ENCODE data around the gene SUGCT. TPM values are rescaled to one million over a fixed set of nuclear protein-coding genes. Genes with fewer than 3 reads are reported as not detected.

The SUGCT gene
- total and polyA plus RNA-seq, 2 experiments from 2014 or later = 21.4 to 57.8 TPM

DNA sequence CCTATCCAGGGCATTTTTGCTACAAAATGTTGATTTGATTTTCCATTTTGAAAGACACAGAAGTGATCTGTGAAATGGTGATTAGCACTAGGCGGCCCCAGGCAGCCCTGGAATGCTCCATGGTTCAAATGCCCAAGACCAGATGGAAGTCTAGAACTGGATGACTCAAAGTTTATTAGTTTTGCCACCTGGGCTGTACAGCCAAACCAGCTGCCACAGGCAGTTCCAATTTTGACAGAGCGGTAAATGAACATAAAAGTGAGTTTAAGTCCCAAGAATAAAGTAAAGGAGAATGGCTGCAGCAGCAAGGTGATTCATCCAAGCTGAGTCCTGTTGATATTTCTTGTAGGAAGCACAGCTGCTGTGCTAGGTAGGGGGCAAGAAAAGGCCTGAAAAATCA lies 180.5 kb downstream of the SUGCT start:
- H3K9me3 ChIP-seq (ENCODE audit: low read depth) = no peaks in the 10 kb centered on the region
- no peaks in the 10 kb centered on the region for H3K27me3 ChIP-seq
- no peak for DNase-seq (ENCODE audit: low read depth in 1 of 2, low spot score in 1 of 2)
- no peaks in the 10 kb centered on the region for H3K4me1 ChIP-seq (ENCODE audit: low read depth)
- TF ChIP-seq, protein P1, sequence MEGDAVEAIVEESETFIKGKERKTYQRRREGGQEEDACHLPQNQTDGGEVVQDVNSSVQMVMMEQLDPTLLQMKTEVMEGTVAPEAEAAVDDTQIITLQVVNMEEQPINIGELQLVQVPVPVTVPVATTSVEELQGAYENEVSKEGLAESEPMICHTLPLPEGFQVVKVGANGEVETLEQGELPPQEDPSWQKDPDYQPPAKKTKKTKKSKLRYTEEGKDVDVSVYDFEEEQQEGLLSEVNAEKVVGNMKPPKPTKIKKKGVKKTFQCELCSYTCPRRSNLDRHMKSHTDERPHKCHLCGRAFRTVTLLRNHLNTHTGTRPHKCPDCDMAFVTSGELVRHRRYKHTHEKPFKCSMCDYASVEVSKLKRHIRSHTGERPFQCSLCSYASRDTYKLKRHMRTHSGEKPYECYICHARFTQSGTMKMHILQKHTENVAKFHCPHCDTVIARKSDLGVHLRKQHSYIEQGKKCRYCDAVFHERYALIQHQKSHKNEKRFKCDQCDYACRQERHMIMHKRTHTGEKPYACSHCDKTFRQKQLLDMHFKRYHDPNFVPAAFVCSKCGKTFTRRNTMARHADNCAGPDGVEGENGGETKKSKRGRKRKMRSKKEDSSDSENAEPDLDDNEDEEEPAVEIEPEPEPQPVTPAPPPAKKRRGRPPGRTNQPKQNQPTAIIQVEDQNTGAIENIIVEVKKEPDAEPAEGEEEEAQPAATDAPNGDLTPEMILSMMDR (IDR thresholded peaks at IDR 0.05; ENCODE audit: low read depth, low read length) = no peak
- H3K36me3 ChIP-seq = no peaks in the 10 kb centered on the region
- no peak overlapping the region for H3K27ac ChIP-seq
- no peak overlapping the region for H3K4me3 ChIP-seq

DNA sequence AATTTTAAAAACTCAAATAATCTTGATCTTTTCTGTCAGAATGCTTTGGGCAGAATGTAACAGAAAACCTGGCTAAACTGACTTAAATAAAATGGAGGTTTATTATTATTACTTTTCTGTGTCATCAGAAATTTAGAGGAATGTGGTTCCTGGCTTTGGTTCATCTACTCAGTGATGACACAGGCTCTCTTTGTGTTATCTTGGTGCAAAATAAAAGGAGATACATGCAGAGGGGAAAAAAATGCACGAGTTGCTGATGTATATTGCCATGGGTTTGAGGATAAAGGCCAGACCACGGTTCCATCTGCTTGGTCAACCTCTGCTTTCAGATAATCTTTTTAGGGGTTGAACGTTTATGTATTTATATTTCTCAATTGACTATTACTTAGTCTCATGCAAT lies 181.4 kb downstream of the SUGCT start:
- Histone ChIP-seq H3K36me3 (no peaks in the 10 kb centered on the region), H3K4me3 (no peak overlapping the region), H3K4me1 (ENCODE audit: low read depth) (no peaks in the 10 kb centered on the region), H3K27ac (no peak overlapping the region), H3K9me3 (ENCODE audit: low read depth) (no peaks in the 10 kb centered on the region), H3K27me3 (no peaks in the 10 kb centered on the region)
- no peak for DNase-seq (ENCODE audit: low read depth in 1 of 2, low spot score in 1 of 2)
- TF ChIP-seq, protein P1 (IDR thresholded peaks at IDR 0.05; ENCODE audit: low read depth, low read length) = no peak

- Histone ChIP-seq H3K36me3 (no peaks in the 10 kb centered on the region), H3K4me1 (ENCODE audit: low read depth) (peaks cover 1% of the 10 kb centered on the region), H3K27me3 (no peaks in the 10 kb centered on the region), H3K4me3 (no peak overlapping the region), H3K9me3 (ENCODE audit: low read depth) (no peaks in the 10 kb centered on the region), H3K27ac (no peak overlapping the region)
- TF ChIP-seq, protein P1 (IDR thresholded peaks at IDR 0.05; ENCODE audit: low read depth, low read length) = no peak
- no peak for DNase-seq (ENCODE audit: low read depth in 1 of 2, low spot score in 1 of 2)
Observed at GRCh38 chr7:40324914-40325313, 190.1 kb downstream of the SUGCT start.

- no peak overlapping the region for H3K4me3 ChIP-seq
- TF ChIP-seq, protein P1 (IDR thresholded peaks at IDR 0.05; ENCODE audit: low read depth, low read length) = no peak
- peaks cover 15% of the 10 kb centered on the region for H3K4me1 ChIP-seq (ENCODE audit: low read depth)
- no peak for DNase-seq (ENCODE audit: low read depth in 1 of 2, low spot score in 1 of 2)
- H3K9me3 ChIP-seq (ENCODE audit: low read depth) = no peaks in the 10 kb centered on the region
- no peaks in the 10 kb centered on the region for H3K27me3 ChIP-seq
- no peak overlapping the region for H3K27ac ChIP-seq
- no peaks in the 10 kb centered on the region for H3K36me3 ChIP-seq
Observed at GRCh38 chr7:40327113-40327512, 192.3 kb downstream of the SUGCT start.

GRCh38 chr7:40327873-40328272 lies 193.1 kb downstream of the SUGCT start:
- no peak for DNase-seq (ENCODE audit: low read depth in 1 of 2, low spot score in 1 of 2)
- no peaks in the 10 kb centered on the region for H3K27me3 ChIP-seq
- peaks cover 15% of the 10 kb centered on the region for H3K4me1 ChIP-seq (ENCODE audit: low read depth)
- H3K9me3 ChIP-seq (ENCODE audit: low read depth) = no peaks in the 10 kb centered on the region
- H3K4me3 ChIP-seq = no peak overlapping the region
- TF ChIP-seq, protein P1 (IDR thresholded peaks at IDR 0.05; ENCODE audit: low read depth, low read length) = no peak
- no peaks in the 10 kb centered on the region for H3K36me3 ChIP-seq
- H3K27ac ChIP-seq = no peak overlapping the region

Data from cardiac muscle cell (in vitro differentiated cells and primary cell).